SK-N-SH (cell line): ENCODE data around the gene CAMSAP1. TPM values are rescaled to one million over a fixed set of nuclear protein-coding genes. Genes with fewer than 3 reads are reported as not detected.

Source experiments
- CTCF ChIA-PET: fragments of 300-600, 350-600 bp; formaldehyde crosslinking; extraction: SDS; loops from one replicate; lab custom pipeline; 2021; lab: Yijun Ruan, JAX
- POLR2A ChIA-PET: fragments of 350-600 bp; sonication (Branson Sonifier 250); formaldehyde crosslinking; extraction: SDS; loops from one replicate; lab custom pipeline; 2020; ENCODE audit warnings: antibody characterized with exemption, inconsistent platforms; lab: Yijun Ruan, JAX
- DNase-seq: peaks from one replicate; pipeline ENCODE4 v3.0.0; 2012
- H2AFZ ChIP-seq: fragments of 200-600 bp; sonication (generic); 2 replicates; pipeline ENCODE4 v1.8.1; 2016; ENCODE audit warnings: antibody characterized with exemption, mild to moderate bottlenecking, low read depth
- H3F3A ChIP-seq: fragments of 200-600 bp; sonication (generic); replicated peaks from 2 replicates; pipeline ENCODE3; 2016; ENCODE audit warnings: antibody characterized with exemption, mild to moderate bottlenecking; ENCODE audit not compliant: insufficient read depth
- H3K27ac ChIP-seq, 2 experiments: fragments of 200-500 bp in 1 of 2; fragments of 200-600 bp in 1 of 2; sonication (Bioruptor generic) in 1 of 2; sonication (generic), shearing (Covaris generic) in 1 of 2; 2 replicates each; pipeline versions ENCODE4 v1.5.1 to v1.6.1; 2014 to 2016; ENCODE audit warnings: low read depth in 2 of 2, inconsistent platforms in 1 of 2, low read length in 1 of 2, mild to moderate bottlenecking in 1 of 2, mixed read lengths in 1 of 2
- H3K27me3 ChIP-seq: fragments of 200-600 bp; sonication (generic), shearing (Covaris generic); 2 replicates; pipeline ENCODE4 v1.6.1; 2016; ENCODE audit warnings: mixed run types; ENCODE audit not compliant: insufficient read depth
- H3K36me3 ChIP-seq, 2 experiments: fragments of 200-500 bp in 1 of 2; fragments of 200-600 bp in 1 of 2; sonication (Bioruptor generic) in 1 of 2; sonication (generic) in 1 of 2; replicated peaks in 1 of 2; 2 replicates each; pipeline versions ENCODE3 to v1.5.1; 2014 to 2016; ENCODE audit warnings: low read length in 1 of 2, mild to moderate bottlenecking in 1 of 2; ENCODE audit not compliant: insufficient read depth in 2 of 2, control insufficient read depth in 1 of 2
- H3K4me1 ChIP-seq, 2 experiments: fragments of 200-500 bp in 1 of 2; fragments of 200-600 bp in 1 of 2; sonication (Bioruptor generic) in 1 of 2; sonication (generic), shearing (Covaris generic) in 1 of 2; 2 replicates each; pipeline versions ENCODE4 v1.5.1 to v1.6.1; 2014 to 2016; ENCODE audit warnings: low read depth in 1 of 2, low read length in 1 of 2, mixed run types in 1 of 2; ENCODE audit not compliant: insufficient read depth in 2 of 2, control insufficient read depth in 1 of 2
- H3K4me2 ChIP-seq: fragments of 200-600 bp; sonication (generic), shearing (Covaris generic); 2 replicates; pipeline ENCODE4 v1.6.1; 2017; ENCODE audit warnings: mixed run types
- H3K4me3 ChIP-seq, 2 experiments: fragments of 200-500 bp in 1 of 2; fragments of 200-600 bp in 1 of 2; sonication (Bioruptor generic) in 1 of 2; sonication (generic), shearing (Covaris generic) in 1 of 2; 2 replicates each; pipeline versions ENCODE4 v1.5.1 to v1.8.1; 2014 to 2016; ENCODE audit warnings: low read depth in 2 of 2, inconsistent platforms in 1 of 2, low read length in 1 of 2, mild to moderate bottlenecking in 1 of 2, mixed read lengths in 1 of 2, moderate library complexity in 1 of 2
- H3K79me2 ChIP-seq: fragments of 200-600 bp; sonication (generic); 2 replicates; pipeline ENCODE4 v1.8.1; 2017; ENCODE audit warnings: mild to moderate bottlenecking; ENCODE audit not compliant: insufficient read depth
- H3K9ac ChIP-seq: fragments of 200-600 bp; sonication (generic); 2 replicates; pipeline ENCODE4 v1.6.1; 2017; ENCODE audit warnings: mixed run types
- H3K9me2 ChIP-seq: fragments of 200-600 bp; sonication (generic); 2 replicates; pipeline ENCODE4 v1.6.1; 2017; ENCODE audit warnings: mixed run types
- H3K9me3 ChIP-seq: fragments of 200-600 bp; sonication (generic); 2 replicates; pipeline ENCODE4 v1.6.1; 2017; ENCODE audit warnings: mixed run types, mild to moderate bottlenecking, moderate library complexity
- H4K20me1 ChIP-seq: fragments of 200-600 bp; sonication (generic); 2 replicates; pipeline ENCODE4 v1.6.1; 2017; ENCODE audit warnings: mild to moderate bottlenecking, mixed run types; ENCODE audit not compliant: insufficient read depth
- ELF1 ChIP-seq: IDR thresholded peaks from 2 replicates; pipeline ENCODE4 v1.4.0; 2012
- GABPA ChIP-seq: IDR thresholded peaks from 2 replicates; pipeline ENCODE4 v1.4.0; 2012; ENCODE audit warnings: low read depth, mild to moderate bottlenecking
- GATA2 ChIP-seq: sonication (generic); formaldehyde crosslinking; IDR thresholded peaks from 2 replicates; pipeline ENCODE4 v1.5.0; 2020; ENCODE audit warnings: mild to moderate bottlenecking, missing genetic modification reagents
- JUND ChIP-seq: IDR thresholded peaks from 2 replicates; pipeline ENCODE4 v1.4.0; 2012
- MEF2A ChIP-seq: IDR thresholded peaks from 2 replicates; pipeline ENCODE4 v1.4.0; 2012; ENCODE audit warnings: low read depth, borderline replicate concordance
- NFIC ChIP-seq: IDR thresholded peaks from 2 replicates; pipeline ENCODE4 v1.4.0; 2012; ENCODE audit warnings: borderline replicate concordance
- NRF1 ChIP-seq: IDR thresholded peaks from 2 replicates; pipeline ENCODE4 v1.6.1; 2012; ENCODE audit warnings: low read depth, mild to moderate bottlenecking, low read length
- RAD21 ChIP-seq: IDR thresholded peaks from 2 replicates; pipeline ENCODE4 v1.6.1; 2012; ENCODE audit warnings: mild to moderate bottlenecking, low read length
- RCOR1 ChIP-seq: fragments of 150-350 bp; IDR thresholded peaks from 2 replicates; pipeline ENCODE4 v1.6.1; 2017; ENCODE audit warnings: antibody characterized with exemption, low read length
- REST ChIP-seq: IDR thresholded peaks from 2 replicates; pipeline ENCODE4 v1.6.1; 2012; ENCODE audit warnings: mild to moderate bottlenecking, low read depth, low read length, moderate library complexity
- RFX5 ChIP-seq: IDR thresholded peaks from 2 replicates; pipeline ENCODE4 v1.6.1; 2012; ENCODE audit warnings: mild to moderate bottlenecking, improper control_type of control experiment, low read length
- RXRA ChIP-seq: IDR thresholded peaks from 2 replicates; pipeline ENCODE4 v1.4.0; 2012; ENCODE audit warnings: low read depth, mild to moderate bottlenecking, borderline replicate concordance
- SMC3 ChIP-seq: IDR thresholded peaks from 2 replicates; pipeline ENCODE4 v1.6.1; 2012; ENCODE audit warnings: low read depth, low read length, improper control_type of control experiment
- TAF1 ChIP-seq: IDR thresholded peaks from 2 replicates; pipeline ENCODE4 v1.6.1; 2012; ENCODE audit warnings: low read depth, mild to moderate bottlenecking, low read length, moderate library complexity, borderline replicate concordance
- TCF12 ChIP-seq: IDR thresholded peaks from 2 replicates; pipeline ENCODE4 v1.4.0; 2012
- WGBS: methylation state at CpG from one replicate; pipeline ENCODE4 v1.1.6; 2017; ENCODE audit warnings: low lambda C conversion rate; 5-methylcytosine and 5-hydroxymethylcytosine counted together
- polyA plus RNA-seq, 3 experiments: library from polyadenylated mRNA; depleted of rRNA; stranded (reverse); fragments of >200 nt; gene quantifications; 2 replicates each; pipeline ENCODE4 v1.2.3, GENCODE V29; 2012
- TF ChIP-seq, protein P1 (sequence below): IDR thresholded peaks from 2 replicates; pipeline ENCODE4 v1.4.0; 2012; ENCODE audit warnings: low read depth
- TF ChIP-seq, protein P2 (sequence below): IDR thresholded peaks from 2 replicates; pipeline ENCODE4 v1.4.0; 2012; ENCODE audit warnings: low read depth, borderline replicate concordance
- TF ChIP-seq, protein P3 (sequence below): IDR thresholded peaks from 2 replicates; pipeline ENCODE4; 2012

The CAMSAP1 gene
- polyA plus RNA-seq, 1 of the 3 experiments (the other 2 are of a cell fraction) = 8.9 TPM

DNA sequence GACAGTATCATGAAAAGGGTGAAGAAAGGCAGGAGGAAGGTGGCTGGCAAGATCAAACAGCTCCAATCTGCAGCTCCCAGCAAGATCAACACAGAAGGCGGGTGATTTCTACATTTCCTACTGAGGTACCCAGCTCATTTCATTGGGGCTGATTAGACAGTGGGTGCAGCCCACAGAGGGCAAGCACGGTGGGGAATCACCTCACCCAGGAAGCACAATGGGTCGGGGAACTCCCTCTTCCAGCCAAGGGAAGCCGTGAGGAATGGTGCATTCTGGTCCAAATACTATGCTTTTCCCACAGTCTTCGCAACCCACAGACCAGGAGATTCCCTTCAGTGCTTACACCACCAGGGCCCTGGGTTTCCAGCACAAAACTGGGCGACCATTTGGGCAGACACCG is 66.8 kb downstream of the CAMSAP1 start:
- CTCF ChIA-PET = interaction anchor here (0.7 to 1.4 kb wide), 3 partner anchors 8 to 44 kb away, joined by 3 read pairs; no protein-coding TSS in a partner anchor
- TF ChIP-seq SMC3 (no peak), REST (no peak), TCF12 (no peak), GATA2 (CRISPR knock-in tag) (no peak), RCOR1 (no peak), ELF1 (no peak), TAF1 (no peak), RXRA (no peak), RAD21 (no peak), RFX5 (no peak), NFIC (no peak), JUND (no peak), GABPA (no peak), NRF1 (no peak), MEF2A (no peak)
- TF ChIP-seq, protein P1, sequence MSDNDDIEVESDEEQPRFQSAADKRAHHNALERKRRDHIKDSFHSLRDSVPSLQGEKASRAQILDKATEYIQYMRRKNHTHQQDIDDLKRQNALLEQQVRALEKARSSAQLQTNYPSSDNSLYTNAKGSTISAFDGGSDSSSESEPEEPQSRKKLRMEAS = no peak
- TF ChIP-seq, protein P2, sequence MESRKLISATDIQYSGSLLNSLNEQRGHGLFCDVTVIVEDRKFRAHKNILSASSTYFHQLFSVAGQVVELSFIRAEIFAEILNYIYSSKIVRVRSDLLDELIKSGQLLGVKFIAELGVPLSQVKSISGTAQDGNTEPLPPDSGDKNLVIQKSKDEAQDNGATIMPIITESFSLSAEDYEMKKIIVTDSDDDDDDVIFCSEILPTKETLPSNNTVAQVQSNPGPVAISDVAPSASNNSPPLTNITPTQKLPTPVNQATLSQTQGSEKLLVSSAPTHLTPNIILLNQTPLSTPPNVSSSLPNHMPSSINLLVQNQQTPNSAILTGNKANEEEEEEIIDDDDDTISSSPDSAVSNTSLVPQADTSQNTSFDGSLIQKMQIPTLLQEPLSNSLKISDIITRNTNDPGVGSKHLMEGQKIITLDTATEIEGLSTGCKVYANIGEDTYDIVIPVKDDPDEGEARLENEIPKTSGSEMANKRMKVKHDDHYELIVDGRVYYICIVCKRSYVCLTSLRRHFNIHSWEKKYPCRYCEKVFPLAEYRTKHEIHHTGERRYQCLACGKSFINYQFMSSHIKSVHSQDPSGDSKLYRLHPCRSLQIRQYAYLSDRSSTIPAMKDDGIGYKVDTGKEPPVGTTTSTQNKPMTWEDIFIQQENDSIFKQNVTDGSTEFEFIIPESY = no peak
- TF ChIP-seq, protein P3, sequence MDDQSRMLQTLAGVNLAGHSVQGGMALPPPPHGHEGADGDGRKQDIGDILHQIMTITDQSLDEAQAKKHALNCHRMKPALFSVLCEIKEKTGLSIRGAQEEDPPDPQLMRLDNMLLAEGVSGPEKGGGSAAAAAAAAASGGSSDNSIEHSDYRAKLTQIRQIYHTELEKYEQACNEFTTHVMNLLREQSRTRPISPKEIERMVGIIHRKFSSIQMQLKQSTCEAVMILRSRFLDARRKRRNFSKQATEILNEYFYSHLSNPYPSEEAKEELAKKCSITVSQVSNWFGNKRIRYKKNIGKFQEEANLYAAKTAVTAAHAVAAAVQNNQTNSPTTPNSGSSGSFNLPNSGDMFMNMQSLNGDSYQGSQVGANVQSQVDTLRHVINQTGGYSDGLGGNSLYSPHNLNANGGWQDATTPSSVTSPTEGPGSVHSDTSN = no peak
- no peak for DNase-seq

More for the DNA sequence above, 66.8 kb downstream of the CAMSAP1 start:
- Histone ChIP-seq H3K4me3 (no peak overlapping the region), H4K20me1 (peaks cover 21% of the 10 kb centered on the region), H3K79me2 (peaks cover 83% of the 10 kb centered on the region), H3K9ac (no peak overlapping the region), H3K4me1 (no peaks in the 10 kb centered on the region), H3K9me3 (no peaks in the 10 kb centered on the region), H3K27ac (no peak overlapping the region), H3F3A (no peaks in the 10 kb centered on the region), H3K36me3 (peaks cover 0 to 12% of the 10 kb centered on the region in 2 experiments), H3K27me3 (no peaks in the 10 kb centered on the region), H2AFZ (no peak overlapping the region), H3K4me2 (no peak overlapping the region), H3K9me2 (no peaks in the 10 kb centered on the region)
- POLR2A ChIA-PET = no interaction called here
- WGBS = 93% methylated on average over 6 of the region's 7 CpGs
